GM10248 (cell line): ENCODE data around the gene EIF1AD.

Source experiments
- CTCF ChIA-PET: fragments of 300-600 bp; sonication (Branson Sonifier 250); formaldehyde crosslinking; extraction: SDS; loops from one replicate; lab custom pipeline; 2021; ENCODE audit warnings: antibody characterized with exemption; lab: Yijun Ruan, JAX
- POLR2A ChIA-PET: fragments of 350-650 bp; sonication (Branson Sonifier 250); formaldehyde crosslinking; extraction: SDS; loops from one replicate; lab custom pipeline; 2020; ENCODE audit warnings: antibody characterized with exemption; lab: Yijun Ruan, JAX
- DNase-seq: peaks from one replicate; pipeline ENCODE4 v3.0.0; 2012; ENCODE audit errors: extremely low spot score
- CTCF ChIP-seq: IDR thresholded peaks from 2 replicates; pipeline ENCODE4 v1.5.1; 2012; ENCODE audit warnings: mild to moderate bottlenecking, low read depth; ENCODE audit errors: extremely low read depth, missing control alignments, control extremely low read depth

Gene EIF1AD

DNA sequence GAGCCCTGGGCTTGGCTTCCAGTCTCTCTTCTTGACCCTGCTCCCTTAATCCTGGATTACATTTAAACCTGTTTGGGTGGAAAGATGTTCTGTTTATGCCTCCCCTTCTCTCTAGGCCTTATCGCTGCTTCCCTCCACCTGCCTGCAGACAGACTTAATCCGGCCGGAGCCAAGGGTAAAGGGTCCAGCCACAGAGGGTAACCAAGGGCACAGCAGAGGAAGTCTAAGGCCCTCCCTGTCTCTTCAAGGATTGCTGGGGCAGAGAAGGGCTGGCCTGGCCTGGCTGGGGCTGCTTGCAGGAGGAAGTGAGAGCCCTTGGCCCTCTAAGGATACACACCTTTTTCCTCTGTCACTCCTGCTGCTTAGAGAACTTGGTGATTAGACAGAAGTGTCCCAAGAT, 44.9 kb upstream of the EIF1AD start:
- no peak for TF ChIP-seq CTCF
- no peak for DNase-seq
- POLR2A ChIA-PET, result no interaction called here
- CTCF ChIA-PET, result interaction anchor here (1.1 to 7.8 kb wide), 10 partner anchors 8 to 88 kb away, joined by 3 to 52 read pairs (median 18); partner anchors contain the start of genes CST6, PACS1 and SF3B2

- CTCF ChIA-PET, result interaction anchor here (0.7 to 7.8 kb wide), 40 partner anchors 9 to 343 kb away, joined by 3 to 52 read pairs (median 4); partner anchors contain the start of genes BANF1, CATSPER1, CCDC85B and CST6
- POLR2A ChIA-PET, result interaction anchor here (0.7 to 1.2 kb wide), 2 partner anchors 36 to 317 kb away, joined by 3 to 5 read pairs; no protein-coding TSS in a partner anchor
- peak; percentile 92 for TF ChIP-seq CTCF
- peak; percentile 91 for DNase-seq
These were observed 43.3 kb upstream of the EIF1AD start for GRCh38 chr11:66045177-66045639.

GRCh38 chr11:66044757-66045156, 42.8 kb upstream of the EIF1AD start:
- ChIA-PET POLR2A (interaction anchor here (0.5 to 1.2 kb wide), 3 partner anchors 36 to 317 kb away, joined by 3 to 5 read pairs (median 3); no protein-coding TSS in a partner anchor), CTCF (interaction anchor here (0.7 to 7.8 kb wide), 35 partner anchors 9 to 343 kb away, joined by 3 to 52 read pairs (median 5); partner anchors contain the start of genes CATSPER1, CCDC85B, CST6 and FIBP)
- DNase-seq, result no peak
- no peak for TF ChIP-seq CTCF

- DNase-seq, result no peak
- POLR2A ChIA-PET, result no interaction called here
These were observed 41.3 kb upstream of the EIF1AD start for GRCh38 chr11:66042996-66043906.

DNA sequence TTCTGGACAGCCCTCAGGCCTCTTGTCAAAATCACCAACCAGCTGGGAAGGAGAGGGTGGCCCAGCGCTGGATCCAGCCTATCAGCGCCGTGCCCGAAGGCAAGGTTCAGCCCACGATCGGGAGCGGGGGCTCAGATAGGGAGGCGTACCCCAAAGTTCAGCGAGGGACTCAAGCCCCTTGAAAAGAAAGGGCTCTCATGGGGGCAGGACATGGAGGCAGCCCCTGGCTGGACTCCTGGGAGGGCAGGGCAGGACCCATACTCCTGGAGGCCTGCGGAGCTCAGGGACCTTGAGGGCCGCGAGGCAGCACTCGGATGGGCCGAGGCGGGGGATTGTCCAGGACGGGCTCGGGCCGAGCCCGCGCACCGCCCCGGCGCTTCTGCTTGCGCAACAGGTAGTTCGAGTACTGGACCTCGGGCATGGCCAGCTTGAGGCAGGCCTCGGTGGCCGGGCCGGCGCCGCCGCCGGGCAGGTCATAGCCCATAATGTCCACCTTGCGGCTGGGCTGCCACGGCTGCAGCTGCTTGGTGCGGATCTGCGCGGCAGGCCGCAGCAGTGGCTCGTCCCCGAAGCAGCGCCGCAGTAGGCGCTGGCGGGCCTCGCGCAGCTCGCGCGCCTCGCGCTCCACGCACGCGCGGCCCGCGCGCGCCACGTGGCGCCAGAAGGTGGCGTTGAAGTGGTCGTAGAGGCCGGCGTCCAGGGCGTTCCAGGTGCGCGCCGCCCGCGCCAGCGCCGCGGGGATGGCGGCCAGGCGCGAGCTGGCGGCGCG, 40.5 kb upstream of the EIF1AD start:
- TF ChIP-seq CTCF, result no peak
- no peak for DNase-seq
- CTCF ChIA-PET, result interaction anchor here (1.4 to 7.8 kb wide), 3 partner anchors 8 to 154 kb away, joined by 3 to 52 read pairs (median 6); partner anchors contain the start of gene FIBP
- POLR2A ChIA-PET, result interaction anchor here (0.5 kb wide), 1 partner anchor 12 kb away, joined by 3 read pairs; no protein-coding TSS in a partner anchor

More at GRCh38 chr11:66042996-66043906, 41.3 kb upstream of the EIF1AD start:
- TF ChIP-seq CTCF, result no peak
- CTCF ChIA-PET, result interaction anchor here (1.2 to 7.8 kb wide), 13 partner anchors 7 to 331 kb away, joined by 3 to 52 read pairs (median 11); partner anchors contain the start of genes CATSPER1, FIBP, KAT5 and MUS81
